Heart right ventricle (tissue), 16 donors: ENCODE measurements around the gene TMEM151B. TPM values are rescaled to one million over a fixed set of nuclear protein-coding genes. Genes with fewer than 3 reads are reported as not detected.
"Not testable (repeated sequence)": the region's sequence is repeated elsewhere in the genome, so short reads cannot be mapped to it uniquely, and the experiment has no call there.

Experiments
- ATAC-seq, 8 donors: fragments of 200-7000 bp; cut with Tn5 transposase; one replicate each; pipeline ENCODE4 v1.9.1; 2020; ENCODE audit warnings: mild to moderate bottlenecking in 8 of 8, moderate library complexity in 8 of 8, moderate number of reproducible peaks in 1 of 8
- DNase-seq, 2 donors: peaks; one replicate each; pipeline ENCODE4 v3.0.0-alpha.2; 2020
- H3K27ac ChIP-seq, 10 donors: fragments of 200-600 bp; sonication (generic) in 2 of 10; one replicate each; pipeline versions ENCODE4 v1.5.0 to v1.8.0; 2020 to 2022; ENCODE audit warnings: mild to moderate bottlenecking in 3 of 10
- H3K27me3 ChIP-seq, 7 donors: fragments of 200-600 bp; one replicate each; pipeline ENCODE4 v1.8.0; 2021 to 2022; ENCODE audit warnings: mild to moderate bottlenecking in 2 of 7
- H3K36me3 ChIP-seq, 9 donors: fragments of 200-600 bp; sonication (generic) in 1 of 9; one replicate each; pipeline versions ENCODE4 v1.5.0 to v1.8.0; 2020 to 2022; ENCODE audit warnings: mild to moderate bottlenecking in 2 of 9
- H3K4me1 ChIP-seq, 9 donors: fragments of 200-600 bp; sonication (generic) in 1 of 9; one replicate each; pipeline versions ENCODE4 v1.5.0 to v1.8.0; 2020 to 2022; ENCODE audit warnings: mild to moderate bottlenecking in 4 of 9
- H3K4me3 ChIP-seq, 10 donors: fragments of 200-600 bp; sonication (generic) in 2 of 10; one replicate each; pipeline versions ENCODE4 v1.5.0 to v1.8.0; 2020 to 2022; ENCODE audit warnings: mild to moderate bottlenecking in 7 of 10, moderate library complexity in 2 of 10
- H3K9me3 ChIP-seq, 11 donors: fragments of 200-600 bp in 10 of 11; sonication (generic) in 2 of 11; one replicate each; pipeline versions ENCODE4 v1.5.0 to v1.8.0; 2013 to 2022; ENCODE audit warnings: mild to moderate bottlenecking in 2 of 11, control low read depth in 1 of 11, moderate library complexity in 1 of 11
- WGBS, 2 donors: extraction: QIAGEN DNeasy Blood & Tissue Kit; methylation state at CpG; one replicate each; pipeline ENCODE4 v1.1.7; 2013; ENCODE audit warnings: inconsistent platforms in 1 of 2; 5-methylcytosine and 5-hydroxymethylcytosine counted together
- intact Hi-C, 10 donors: fragments of 100-400 bp; cut with DNase I; formaldehyde crosslinking; loops; one replicate each; pipeline versions ENCODE4 v1.11.1 to v1.14.2; 2022
- polyA plus RNA-seq, 2 donors: library from polyadenylated mRNA; stranded (reverse); fragments of 200-250 nt; gene quantifications; one replicate each; pipeline ENCODE4 v1.2.3, GENCODE V29; 2013
- total RNA-seq, 10 donors: library from RNA; stranded (reverse); fragmentation: NEBNext Ultra II Directional in 3 of 10; extraction: Animal tissue kit (Norgen Biotek cat#: 25700) in 3 of 10; gene quantifications; one replicate each; pipeline versions ENCODE4 v1.2.1 to v1.2.4, GENCODE V29; 2021 to 2023
- TF ChIP-seq, protein P1 (sequence below), 9 donors: fragments of 200-600 bp; sonication (generic) in 2 of 9; IDR thresholded peaks; one replicate each; pipeline versions ENCODE4 v1.5.0 to v1.8.0; 2021 to 2022; ENCODE audit warnings: antibody characterized with exemption in 9 of 9, mild to moderate bottlenecking in 5 of 9, moderate library complexity in 1 of 9
- donor health status: Arrhythmogenic right ventricular cardiomyopathy.
- donor health status: ischemic (EF 13 %, LVEDD 7.1; RV severe dilation, severe dysfunction).
- donor health status: healthy with polysubstance abuse.
- donor health status: DM: no; HTN: yes; CAD: no.
- donor health status: DM: no; HTN: no; CAD: no.
- donor health status: ischemic (EF 25% LVEDD 6.9; RV normal size, moderate dysfunction).
- donor health status: ischemic (EF 25% LVEDD 5.7; RV mildly dilated, moderate dysfunction).
- donor health status: healthy.
- donor health status: DM: yes; HTN: yes; CAD: no.
- donor health status: Ischemic cardiomyopathy.
- donor health status: ischemic (EF 35%, LVEDD 5.7; RV mildly dilated, moderate dysfunction).
- donor health status: nonischemic (EF 11% LVEDD 7.7; RV severe dilation, severe dysfunction).
- donor health status: DM: yes; HTN: yes; CAD: no.
- donor health status: PGD.
- donor health status: ischemic (EF 29% LVEDD 5.4; RV normal size, mild dysfunction).
- donor health status: nonischemic (EF 23%, LVEDD 6.1; RV moderate dilation, normal function).

TMEM151B gene
- total and polyA plus RNA-seq, 12 donors, result 0.09 to 2.2 (median 0.43) TPM; not detected in 4

DNA sequence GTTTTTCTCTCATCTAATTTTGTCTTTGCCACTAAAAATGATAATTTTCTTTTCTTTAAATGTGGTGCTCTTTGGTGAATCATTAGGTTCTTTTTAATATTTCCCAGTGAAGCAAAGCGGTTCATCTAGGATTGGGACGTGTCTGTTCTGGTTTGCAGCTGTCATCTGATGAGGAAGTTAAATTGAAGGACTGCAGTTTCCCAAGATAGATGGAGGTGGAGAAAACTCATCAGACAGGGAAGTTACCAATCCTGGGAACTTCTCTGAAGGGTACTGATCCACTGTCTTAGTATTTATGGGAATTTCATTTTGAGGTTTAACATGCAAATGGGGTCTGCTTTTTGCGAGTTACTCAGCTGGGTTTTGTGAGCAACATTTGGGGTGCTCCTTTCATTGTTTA is 45.3 kb downstream of the TMEM151B start:
- 70 to 71% methylated on average over 3 of the region's 3 CpGs for WGBS, 2 donors
- H3K27ac ChIP-seq, result no peak overlapping the region
- peaks cover 0 to 13% (median 10%) of the 10 kb centered on the region in 9 donors for H3K4me1 ChIP-seq
- H3K27me3 ChIP-seq, result peaks cover 0 to 25% (median 18%) of the 10 kb centered on the region in 7 donors
- DNase-seq (no peak), ATAC-seq (no peak)
- no peaks in the 10 kb centered on the region for H3K9me3 ChIP-seq
- TF ChIP-seq, protein P1, sequence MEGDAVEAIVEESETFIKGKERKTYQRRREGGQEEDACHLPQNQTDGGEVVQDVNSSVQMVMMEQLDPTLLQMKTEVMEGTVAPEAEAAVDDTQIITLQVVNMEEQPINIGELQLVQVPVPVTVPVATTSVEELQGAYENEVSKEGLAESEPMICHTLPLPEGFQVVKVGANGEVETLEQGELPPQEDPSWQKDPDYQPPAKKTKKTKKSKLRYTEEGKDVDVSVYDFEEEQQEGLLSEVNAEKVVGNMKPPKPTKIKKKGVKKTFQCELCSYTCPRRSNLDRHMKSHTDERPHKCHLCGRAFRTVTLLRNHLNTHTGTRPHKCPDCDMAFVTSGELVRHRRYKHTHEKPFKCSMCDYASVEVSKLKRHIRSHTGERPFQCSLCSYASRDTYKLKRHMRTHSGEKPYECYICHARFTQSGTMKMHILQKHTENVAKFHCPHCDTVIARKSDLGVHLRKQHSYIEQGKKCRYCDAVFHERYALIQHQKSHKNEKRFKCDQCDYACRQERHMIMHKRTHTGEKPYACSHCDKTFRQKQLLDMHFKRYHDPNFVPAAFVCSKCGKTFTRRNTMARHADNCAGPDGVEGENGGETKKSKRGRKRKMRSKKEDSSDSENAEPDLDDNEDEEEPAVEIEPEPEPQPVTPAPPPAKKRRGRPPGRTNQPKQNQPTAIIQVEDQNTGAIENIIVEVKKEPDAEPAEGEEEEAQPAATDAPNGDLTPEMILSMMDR (IDR thresholded peaks at IDR 0.05), result no peak
- intact Hi-C loops, result no loop called here
- H3K4me3 ChIP-seq, result no peak overlapping the region
- H3K36me3 ChIP-seq, result peaks cover 0 to 15% (median 7%) of the 10 kb centered on the region in 9 donors

DNA sequence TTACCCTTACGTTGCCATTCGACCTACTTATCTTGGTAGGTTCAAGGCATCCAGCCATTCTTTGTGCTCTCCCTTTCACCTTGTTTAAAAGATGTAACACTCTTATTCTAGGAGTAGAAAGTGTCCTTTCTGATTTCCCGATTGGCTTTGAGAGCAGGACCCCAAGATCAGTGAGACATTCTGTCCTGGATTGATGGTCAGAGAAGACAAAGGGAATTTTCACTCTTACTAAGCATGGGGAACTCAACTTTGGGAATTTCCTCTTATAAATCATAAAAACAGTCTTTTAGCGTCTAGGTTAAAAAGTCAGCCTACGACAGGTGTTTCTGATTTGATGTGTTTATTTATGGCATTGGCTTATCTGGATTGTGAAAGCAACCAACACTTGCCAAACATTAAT is 45.7 kb downstream of the TMEM151B start:
- WGBS, 2 donors, result 71 to 72% methylated on average over 5 of the region's 5 CpGs
- Histone ChIP-seq H3K4me3 (no peak overlapping the region), H3K9me3 (no peaks in the 10 kb centered on the region), H3K27ac (no peak overlapping the region), H3K4me1 (peaks cover 0 to 13% (median 10%) of the 10 kb centered on the region in 9 donors), H3K27me3 (peaks cover 0 to 28% (median 19%) of the 10 kb centered on the region in 7 donors), H3K36me3 (peaks cover 0 to 11% (median 3%) of the 10 kb centered on the region in 9 donors)
- ATAC-seq (no peak), DNase-seq (no peak)
- TF ChIP-seq, protein P1 (IDR thresholded peaks at IDR 0.05), result no peak
- intact Hi-C loops, result no loop called here

DNA sequence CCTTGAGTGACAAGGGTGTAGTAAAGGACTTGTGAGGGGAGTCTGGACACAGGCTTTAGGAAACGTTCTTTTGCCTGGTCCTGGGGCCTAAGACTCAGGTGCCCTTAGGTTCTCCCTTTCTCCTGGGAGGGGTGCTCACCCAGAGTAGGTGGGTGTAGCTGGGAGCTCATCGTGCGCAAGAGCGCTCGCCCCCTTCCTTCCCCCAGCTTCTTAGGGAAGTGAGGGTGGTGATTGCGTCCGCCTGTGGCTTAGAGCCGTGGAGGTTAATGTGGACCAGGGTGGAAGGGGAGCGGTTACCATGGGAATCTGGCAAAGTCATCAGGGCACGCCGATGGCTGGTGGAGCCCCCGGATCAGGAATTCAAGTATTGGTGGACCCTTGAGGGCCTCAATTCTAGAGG is 46.2 kb downstream of the TMEM151B start:
- H3K27me3 ChIP-seq, result peaks cover 0 to 33% (median 24%) of the 10 kb centered on the region in 7 donors
- H3K36me3 ChIP-seq, result peaks cover 0 to 6% (median 0%) of the 10 kb centered on the region in 9 donors
- no peak overlapping the region for H3K4me3 ChIP-seq
- TF ChIP-seq, protein P1 (IDR thresholded peaks at IDR 0.05), result no peak
- H3K27ac ChIP-seq, result no peak overlapping the region
- no peaks in the 10 kb centered on the region for H3K9me3 ChIP-seq
- peaks cover 0 to 13% (median 10%) of the 10 kb centered on the region in 9 donors for H3K4me1 ChIP-seq
- no peak for DNase-seq
- intact Hi-C loops, result no loop called here
- ATAC-seq, result no peak
- WGBS, 2 donors, result 73 to 80% methylated on average over 12 of the region's 12 CpGs

DNA sequence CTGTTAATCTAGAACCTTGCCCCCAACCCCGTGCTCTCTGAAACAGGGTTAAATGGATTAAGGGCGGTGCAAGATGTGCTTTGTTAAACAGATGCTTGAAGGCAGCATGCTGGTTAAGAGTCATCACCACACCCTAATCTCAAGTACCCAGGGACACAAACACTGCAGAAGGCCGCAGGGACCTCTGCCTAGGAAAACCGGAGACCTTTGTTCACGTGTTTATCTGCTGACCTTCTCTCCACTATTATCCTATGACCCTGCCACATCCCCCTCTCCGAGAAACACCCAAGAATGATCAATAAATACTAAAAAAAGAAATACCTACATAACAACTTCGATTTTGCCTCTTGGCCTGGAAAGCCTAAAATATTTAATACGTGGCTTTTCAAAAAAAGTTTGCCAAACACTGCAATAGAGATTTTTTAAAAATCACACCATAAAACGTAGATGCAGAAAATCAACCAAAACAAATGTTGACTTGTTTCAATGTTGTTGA is 46.9 kb downstream of the TMEM151B start:
- H3K4me3 ChIP-seq, H3K27ac ChIP-seq, intact Hi-C loops, DNase-seq, H3K4me1 ChIP-seq, H3K36me3 ChIP-seq, H3K9me3 ChIP-seq, ATAC-seq: not testable (repeated sequence)
- peaks cover 0 to 37% (median 25%) of the 10 kb centered on the region in 7 donors for H3K27me3 ChIP-seq
- 62 to 65% methylated on average over 9 of the region's 9 CpGs for WGBS, 2 donors

DNA sequence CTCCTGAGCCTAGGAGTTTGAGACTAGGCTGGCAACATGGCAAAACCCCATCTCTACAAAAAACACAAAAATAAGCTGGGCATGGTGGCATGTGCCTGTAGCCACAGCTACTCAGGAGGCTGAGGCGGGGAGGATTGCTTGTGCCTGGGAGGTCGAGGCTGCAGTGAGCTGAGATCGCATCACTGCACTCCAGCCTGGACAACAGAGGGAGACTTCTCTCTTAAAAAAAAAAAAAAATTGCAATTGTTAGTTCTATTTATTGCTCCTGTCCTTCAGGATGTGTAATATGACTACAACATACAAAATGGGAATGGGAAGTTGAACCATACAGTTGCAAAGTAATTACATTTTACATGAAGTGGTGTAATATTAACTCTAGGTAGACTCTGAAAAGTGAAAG is 51.0 kb downstream of the TMEM151B start:
- no peaks in the 10 kb centered on the region for H3K36me3 ChIP-seq
- no peaks in the 10 kb centered on the region for H3K9me3 ChIP-seq

More for the DNA sequence above, 51.0 kb downstream of the TMEM151B start:
- Histone ChIP-seq H3K27me3 (peaks cover 0 to 41% (median 25%) of the 10 kb centered on the region in 7 donors), H3K27ac (no peak overlapping the region), H3K4me1 (no peaks in the 10 kb centered on the region), H3K4me3 (no peak overlapping the region)
- 89 to 93% methylated on average over 3 of the region's 3 CpGs for WGBS, 2 donors
- DNase-seq (no peak), ATAC-seq (no peak)
- TF ChIP-seq, protein P1 (IDR thresholded peaks at IDR 0.05), result no peak
- intact Hi-C loops, result no loop called here
